GM23248 (cell line): Measurements from ENCODE around the gene DMTF1.

Experiments
- EZH2 ChIP-seq: fragments of 200-600 bp; sonication (generic); IDR thresholded peaks from 2 replicates; pipeline ENCODE4 v1.6.1; 2018; ENCODE audit warnings: antibody characterized with exemption, mild to moderate bottlenecking; ENCODE audit not compliant: insufficient read depth, poor library complexity, severe bottlenecking
- EZH2phosphoT487 ChIP-seq: fragments of 200-600 bp; sonication (generic); IDR thresholded peaks from 2 replicates; pipeline ENCODE4 v1.6.1; 2018; ENCODE audit warnings: antibody characterized with exemption, moderate library complexity, mild to moderate bottlenecking, low read depth; ENCODE audit not compliant: insufficient read depth

DNA sequence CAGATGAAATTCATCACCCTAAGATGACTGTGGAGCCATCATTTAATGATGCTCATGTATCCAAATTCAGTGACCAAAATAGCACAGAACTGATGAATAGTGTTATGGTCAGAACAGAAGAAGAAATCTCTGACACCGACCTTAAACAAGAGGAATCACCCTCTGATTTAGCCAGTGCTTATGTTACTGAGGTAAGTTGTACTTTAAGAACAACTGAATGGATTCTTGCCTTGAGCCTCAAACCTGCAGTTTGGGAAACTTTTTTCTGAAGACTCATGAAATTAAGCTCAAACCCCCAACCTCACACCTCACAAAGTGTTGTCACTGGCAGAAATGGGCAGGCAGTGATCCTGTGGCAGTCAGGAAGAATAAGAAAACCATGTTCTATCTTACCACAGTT, 41.7 kb downstream of the DMTF1 start:
- TF ChIP-seq EZH2 (no peak), EZH2phosphoT487 (no peak)
